Stimulated activated CD4-positive, alpha-beta T cell treated with anti-CD3 and anti-CD28 coated beads, TNF-alpha, amount 100 ng/mL, for 1 hour (primary cell): ENCODE results near the gene ESPL1.

Source experiments
- DNase-seq, 3 donors: peaks; one replicate each; pipeline ENCODE4 v3.0.0-alpha.2; 2020; ENCODE audit warnings: low read depth in 3 of 3, low spot score in 1 of 3

Gene ESPL1

GRCh38 chr12:53333845-53334244 is 65.7 kb downstream of the ESPL1 start:
- no peak for DNase-seq

DNA sequence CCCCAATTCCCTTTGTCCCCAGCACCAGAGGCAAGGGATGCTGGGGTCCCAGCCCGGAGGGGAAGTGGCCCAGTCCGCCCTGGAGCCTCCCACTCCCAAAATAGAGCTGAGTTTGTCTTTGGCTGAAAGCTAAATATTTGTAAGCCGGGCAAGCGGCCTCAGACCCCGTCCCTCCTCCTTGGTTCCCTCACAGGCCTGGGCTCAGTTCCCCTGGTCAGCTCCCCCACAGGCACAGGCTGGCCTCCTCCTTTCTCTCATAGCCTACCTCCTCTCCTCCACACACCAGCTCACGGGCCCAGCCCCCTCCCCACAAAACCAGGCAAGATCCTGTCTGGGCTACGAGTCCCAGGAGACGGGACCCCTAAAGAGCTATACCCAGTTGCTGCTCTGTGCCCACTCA is 66.7 kb downstream of the ESPL1 start:
- DNase-seq = no peak

DNA sequence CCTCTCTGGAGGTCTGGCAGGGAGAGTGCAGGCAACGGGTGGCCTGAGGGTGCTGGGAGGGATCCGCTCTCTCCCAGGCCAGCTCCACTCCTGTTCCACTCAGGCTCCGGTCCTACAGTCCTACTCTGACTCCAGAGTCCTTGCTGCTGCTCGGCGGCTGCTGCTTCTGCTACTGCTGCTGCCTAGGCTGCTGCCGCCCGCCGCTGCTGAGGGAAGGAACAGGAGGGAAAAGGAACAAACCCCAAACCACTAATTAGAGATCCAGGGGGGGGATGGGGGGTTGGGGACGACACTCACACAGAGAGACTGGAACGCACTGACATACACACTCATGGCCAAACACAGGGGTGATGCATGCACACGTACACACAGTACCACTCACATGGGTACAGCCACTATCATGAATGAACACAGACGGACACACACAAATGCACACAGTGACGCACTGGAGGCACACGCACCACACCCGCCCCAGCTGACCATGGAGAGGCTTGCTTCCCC is 68.1 kb downstream of the ESPL1 start, which contains the start of gene SP7:
SP7 (minus strand) TSS at position 174 of the 501 bp plus-strand sequence. CDS start 708 bp downstream, outside the sequence.
- no peak for DNase-seq

- DNase-seq = no peak
These were observed 69.9 kb downstream of the ESPL1 start for GRCh38 chr12:53338017-53338416.

- no peak for DNase-seq
These were observed 70.8 kb downstream of the ESPL1 start for GRCh38 chr12:53338916-53339315.

DNA sequence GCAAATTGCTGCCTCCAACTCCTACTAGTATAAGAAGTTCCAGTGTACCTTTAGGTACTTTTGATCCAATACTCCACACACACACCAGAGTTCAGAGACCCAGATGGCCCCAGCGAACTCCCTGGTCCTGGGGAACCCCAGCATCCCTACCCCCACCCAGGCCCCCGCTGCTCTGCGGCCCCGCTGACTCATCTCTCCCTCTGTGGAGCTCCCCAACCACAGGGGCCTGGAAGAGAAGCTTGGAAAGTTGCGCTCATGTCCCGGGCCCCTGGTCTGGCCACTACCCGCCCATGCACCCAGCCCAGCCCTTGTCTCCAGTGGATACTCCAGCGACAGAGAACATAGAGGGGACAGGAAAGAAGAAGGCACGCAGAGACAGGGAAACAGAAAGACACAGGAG is 72.3 kb downstream of the ESPL1 start:
- DNase-seq = no peak
